Smooth muscle cell of the brain vasculature (primary cell): Measurements from ENCODE around the gene MAP2K5.
"Not testable (repeated sequence)": the region's sequence is repeated elsewhere in the genome, so short reads cannot be mapped to it uniquely, and the experiment has no call there.

Experiments used
- DNase-seq: peaks from one replicate; pipeline ENCODE4 v3.0.0-alpha.2; 2012; ENCODE audit warnings: low read depth, low spot score

MAP2K5 gene

DNA sequence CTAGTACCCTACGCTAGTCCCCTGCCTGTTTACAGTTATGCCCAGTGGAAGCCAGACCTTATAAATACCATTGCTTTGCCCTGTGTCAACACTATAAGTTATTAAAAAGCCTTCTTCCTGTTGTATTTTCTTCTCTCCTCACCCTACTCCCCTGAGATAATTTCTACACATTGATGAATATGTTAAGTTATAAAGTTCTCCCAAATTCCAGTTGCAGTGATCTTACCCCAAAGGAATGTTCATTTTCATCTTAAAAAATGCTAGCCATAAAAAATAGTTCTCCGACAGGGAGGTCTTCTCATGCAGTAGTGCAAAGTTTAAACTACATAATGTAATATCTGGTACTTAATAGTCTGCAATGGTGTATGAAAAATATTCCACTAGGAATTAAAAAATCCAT is 58.6 kb downstream of the MAP2K5 start:
- no peak for DNase-seq

DNA sequence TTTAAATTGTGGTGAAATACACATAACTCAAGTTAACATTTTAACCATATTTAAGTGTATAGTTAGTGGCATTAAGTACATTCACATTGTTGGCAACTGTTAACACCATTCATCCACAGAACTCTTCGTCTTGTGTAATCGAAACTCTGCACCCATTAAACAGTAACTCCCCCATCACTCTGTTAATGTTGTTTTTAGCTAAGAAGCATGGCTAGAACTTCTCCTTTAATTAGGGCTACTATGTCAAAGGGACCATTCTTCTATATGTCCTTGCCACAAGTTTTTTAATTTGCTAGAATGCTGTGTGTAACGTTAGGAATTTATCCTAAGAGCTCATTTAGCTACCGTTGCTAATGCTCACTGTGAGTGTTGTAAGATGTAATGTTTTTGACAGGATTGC is 60.6 kb downstream of the MAP2K5 start:
- DNase-seq, result no peak

DNA sequence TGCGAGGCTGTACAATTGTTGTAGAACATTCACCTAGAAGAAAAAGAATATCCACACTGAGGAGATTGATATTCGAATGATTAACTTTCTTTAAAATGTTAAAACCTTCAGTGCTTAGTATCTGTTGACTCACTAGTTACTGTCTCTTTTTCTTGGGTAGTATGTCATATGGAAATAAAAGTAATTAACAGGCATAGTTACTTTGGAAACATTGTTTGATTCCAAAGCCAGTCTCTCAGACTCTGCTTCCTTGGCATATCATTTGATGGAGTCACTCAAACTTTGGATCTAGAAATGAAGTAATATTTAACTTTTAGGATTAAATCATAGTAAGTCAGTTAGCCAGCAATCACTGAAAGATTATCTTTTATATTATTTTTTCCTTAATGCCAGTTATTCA is 63.4 kb downstream of the MAP2K5 start:
- DNase-seq, result no peak

DNA sequence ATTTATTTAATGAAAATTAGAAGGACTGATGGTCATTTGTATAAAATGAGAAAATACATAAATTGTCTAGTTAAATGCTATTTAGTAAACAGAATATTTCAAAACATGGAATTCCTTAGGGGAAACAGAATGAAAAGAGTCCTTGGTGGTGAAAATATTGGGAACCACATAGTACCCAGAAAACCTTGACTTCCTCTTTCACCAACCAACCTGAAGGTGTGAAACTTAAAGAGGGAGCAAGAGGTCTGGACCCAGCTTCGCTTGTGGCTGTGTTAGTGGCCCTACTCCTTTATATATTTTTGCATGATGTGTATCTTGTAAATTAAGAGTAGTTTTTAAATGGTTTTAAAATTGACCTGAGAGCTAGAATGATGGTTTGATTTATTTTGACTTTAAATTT is 64.2 kb downstream of the MAP2K5 start:
- DNase-seq, result no peak

DNA sequence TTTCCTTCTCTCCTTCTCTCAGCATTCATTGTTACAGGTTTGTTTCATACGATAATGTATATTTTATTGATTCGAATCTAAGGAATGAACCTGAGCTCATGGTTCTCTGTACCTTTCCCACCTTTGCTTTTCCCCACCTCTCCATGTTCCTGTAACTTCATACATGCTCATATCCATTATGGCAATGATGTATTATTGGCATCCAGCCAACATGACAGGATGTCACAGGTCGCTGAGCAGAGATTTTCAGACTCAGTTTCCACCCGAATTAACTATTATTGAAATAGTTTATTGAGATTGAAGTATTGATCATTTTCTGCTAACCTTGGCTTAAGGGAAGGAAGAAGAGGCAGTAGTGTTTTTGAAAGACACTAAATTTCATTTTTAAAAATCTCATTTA is 64.8 kb downstream of the MAP2K5 start:
- no peak for DNase-seq

DNA sequence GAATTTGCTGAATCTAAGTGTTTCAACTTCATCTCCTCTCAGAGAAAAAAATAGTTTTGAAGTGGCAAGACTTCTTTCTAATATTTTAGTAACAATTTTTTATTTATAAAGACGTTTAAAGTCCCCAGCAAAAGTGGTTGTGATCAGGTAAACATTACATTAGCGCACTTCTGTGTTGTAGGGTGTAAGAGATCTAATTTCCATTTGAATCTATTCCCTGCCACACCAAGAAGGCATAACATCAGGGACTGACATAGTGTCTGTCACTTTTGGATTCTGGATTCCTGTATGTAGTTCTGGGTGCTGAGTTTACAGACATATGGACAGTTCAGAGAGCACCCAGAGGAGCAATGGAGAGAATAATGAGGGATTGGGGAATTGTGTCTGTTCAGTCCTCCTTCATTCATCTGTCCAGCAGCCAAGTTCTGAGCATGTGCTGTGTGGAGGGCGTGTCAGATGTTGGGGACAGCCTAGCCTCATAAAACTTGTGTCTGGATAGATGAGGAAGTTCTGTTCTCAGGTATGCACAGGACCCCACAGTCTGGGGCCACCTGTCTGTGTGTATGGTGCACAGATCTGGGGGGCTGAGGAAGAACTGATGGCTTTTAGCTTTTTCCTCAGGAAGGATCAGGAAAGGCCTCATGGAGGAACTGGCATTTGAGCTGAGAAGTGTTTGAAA is 65.6 kb downstream of the MAP2K5 start:
- DNase-seq, result no peak

DNA sequence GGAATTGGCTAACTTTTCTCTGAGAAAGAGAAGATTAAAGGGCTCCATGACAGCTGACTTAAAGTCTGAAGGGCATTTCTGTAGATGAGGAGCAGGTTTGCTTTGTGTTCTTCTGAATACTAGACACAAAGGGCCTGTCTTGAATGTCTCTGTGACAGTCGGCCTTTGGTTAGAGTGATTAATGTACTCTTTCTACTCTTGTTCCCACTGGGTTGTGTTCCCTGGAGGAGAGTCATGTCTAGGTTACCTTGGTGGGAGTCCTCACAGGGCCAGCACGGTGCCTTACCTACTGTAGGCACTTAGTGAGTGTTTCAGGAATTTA is 66.1 kb downstream of the MAP2K5 start:
- no peak for DNase-seq

DNA sequence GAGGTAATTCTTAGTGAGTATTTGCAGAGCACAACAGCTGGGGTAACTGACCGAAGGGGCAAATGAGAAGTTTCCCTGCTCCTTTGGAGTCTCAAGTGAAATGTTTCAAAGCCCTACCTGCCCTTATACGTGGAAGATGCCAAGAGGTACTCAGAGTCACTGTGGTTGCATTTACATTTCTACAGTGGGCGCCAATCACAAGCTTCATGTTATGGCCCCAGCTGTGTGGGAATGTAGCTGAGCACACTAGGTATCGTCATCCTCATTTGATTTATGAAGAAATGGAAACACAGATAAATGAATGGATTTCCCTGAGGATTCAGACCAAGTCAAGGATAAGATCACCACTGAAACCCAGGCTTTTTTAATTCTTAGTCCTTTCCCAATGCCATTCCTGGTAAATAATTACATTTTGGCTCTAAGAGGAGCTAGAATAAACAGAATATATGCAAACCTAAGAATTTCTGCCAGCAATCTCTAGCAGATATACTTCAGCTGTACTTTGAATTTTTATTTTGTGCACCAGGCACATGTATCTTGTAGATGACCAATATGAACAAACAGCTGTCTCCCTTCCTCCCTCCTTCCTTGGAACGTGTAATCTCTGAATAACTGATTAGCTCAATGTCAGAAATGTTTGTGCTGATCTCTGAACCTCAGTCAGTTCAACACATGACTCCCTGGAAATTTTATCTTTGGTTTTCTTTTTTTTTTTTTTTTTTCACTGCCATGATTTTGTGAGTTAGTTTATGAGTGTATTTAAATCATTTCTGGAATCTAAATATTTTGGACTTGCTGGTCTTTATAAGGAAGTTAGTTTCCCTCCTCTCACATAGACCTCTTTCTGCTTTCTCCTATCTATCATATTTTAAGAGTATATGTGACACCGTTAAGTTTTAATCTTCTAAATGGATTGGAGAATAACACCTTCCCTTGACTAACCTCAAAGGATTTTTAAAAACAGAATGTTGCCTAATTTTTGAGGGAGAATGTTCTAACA is 69.2 kb downstream of the MAP2K5 start:
- DNase-seq, result no peak

DNA sequence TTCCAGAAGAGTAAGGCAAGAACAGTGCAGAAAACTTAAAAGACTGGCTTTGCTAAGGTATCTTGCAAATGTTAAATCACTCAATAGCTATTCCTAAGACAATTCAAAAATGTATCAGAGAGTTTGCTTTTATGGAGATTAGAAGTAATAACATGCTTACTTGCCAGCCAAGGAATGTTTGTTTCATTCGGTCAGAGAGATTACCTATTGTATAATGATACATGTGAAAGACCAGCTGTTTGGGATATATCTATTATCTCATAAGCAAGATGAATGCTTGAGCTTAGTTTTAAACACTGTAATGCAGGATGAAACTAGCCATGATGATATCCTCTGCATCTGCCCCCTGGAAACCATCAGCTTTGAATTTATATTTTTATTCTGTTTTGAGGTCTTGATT is 70.7 kb downstream of the MAP2K5 start:
- no peak for DNase-seq

DNA sequence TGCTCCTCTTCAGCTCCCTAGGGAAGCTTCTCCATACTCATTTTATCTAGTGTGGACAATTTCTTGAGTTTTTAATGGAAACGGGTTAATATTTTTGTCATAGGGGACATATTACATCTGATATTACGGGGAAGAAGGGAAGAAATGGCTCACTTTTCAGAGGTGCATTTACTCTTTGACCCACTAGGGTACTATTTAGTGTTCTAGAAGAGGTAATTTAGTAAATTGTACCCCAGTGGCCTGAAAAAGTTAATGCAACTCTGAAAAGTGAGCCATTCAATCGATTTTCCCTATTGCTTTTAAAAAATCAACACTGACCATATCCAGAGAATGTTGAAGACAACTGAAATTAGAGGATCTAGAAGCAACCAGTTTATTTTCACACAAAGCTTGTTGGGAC is 71.2 kb downstream of the MAP2K5 start:
- no peak for DNase-seq

DNA sequence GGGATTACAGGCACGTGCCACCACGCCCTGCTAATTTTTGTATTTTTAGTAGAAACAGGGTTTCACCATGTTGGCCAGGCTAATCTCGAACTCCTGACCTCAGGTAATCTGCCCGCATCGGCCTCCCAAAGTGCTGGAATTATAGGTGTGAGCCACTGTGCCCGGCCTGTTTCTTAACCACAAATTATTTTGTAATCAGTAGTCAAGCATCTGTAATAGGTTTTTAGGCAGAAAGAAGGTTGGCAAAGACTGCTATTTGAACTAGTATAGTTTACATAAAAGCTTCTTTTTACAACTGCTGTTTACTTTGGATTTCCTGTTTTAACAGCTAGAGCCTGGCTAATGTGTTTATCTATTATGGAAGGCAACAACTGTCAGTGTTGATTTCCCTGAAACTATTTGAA is 72.6 kb downstream of the MAP2K5 start:
- DNase-seq, result not testable (repeated sequence)

DNA sequence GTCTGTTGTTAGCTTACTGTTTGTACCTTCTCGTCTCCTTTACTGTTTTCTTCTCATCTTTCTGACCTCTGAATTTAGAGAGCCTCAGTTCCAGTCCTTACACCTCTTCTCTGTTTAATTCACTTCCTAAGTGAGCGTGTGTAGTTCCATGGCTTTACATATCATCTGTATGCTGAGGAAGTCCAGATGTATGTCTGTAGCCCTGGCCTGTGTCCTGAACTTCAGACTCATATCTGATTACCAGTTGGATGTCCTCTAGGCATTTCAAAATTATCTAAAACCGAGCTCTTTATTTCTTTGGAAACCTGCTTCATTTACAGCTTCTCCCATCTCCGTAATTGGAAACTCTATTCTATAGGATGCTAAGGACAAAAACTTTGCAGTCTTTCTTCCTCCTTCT is 75.8 kb downstream of the MAP2K5 start:
- DNase-seq, result no peak

DNA sequence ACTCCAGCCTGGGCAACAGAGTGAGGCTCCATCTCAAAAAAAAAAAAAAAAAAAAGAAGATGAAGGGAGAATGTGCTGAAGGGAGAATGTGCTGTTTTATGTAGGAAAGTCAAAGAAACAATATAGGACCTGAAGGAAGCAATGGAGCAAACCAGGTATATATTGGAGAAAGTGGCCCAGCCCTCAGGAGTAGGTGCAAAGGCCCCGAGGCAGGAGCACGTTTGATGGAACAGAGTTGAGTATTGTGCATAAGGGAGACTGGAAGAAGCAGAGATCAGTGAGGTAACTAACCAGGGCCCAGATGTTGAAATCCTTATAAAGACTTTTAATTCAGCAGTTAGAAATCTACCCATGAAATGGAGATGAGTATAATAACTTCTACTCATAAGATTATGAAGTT is 79.6 kb downstream of the MAP2K5 start:
- no peak for DNase-seq

DNA sequence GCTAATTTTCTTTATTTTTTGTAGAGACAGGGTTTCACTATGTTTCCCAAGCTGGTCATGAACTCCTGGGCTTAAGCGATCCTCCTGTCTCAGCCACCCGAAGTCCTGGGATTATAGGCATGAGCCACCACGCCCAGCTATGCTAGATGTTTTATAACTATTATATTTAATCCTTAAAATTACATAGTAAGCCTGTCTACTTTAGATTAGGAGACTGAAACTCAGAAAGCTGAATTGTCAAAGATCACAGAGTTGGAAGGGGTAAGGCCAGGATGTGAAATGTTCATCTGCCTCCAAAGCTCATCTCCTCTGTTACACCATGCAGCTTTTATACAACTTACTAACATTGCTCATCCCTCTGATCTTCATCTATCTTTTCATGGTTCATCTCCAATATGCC is 89.8 kb downstream of the MAP2K5 start:
- no peak for DNase-seq

DNA sequence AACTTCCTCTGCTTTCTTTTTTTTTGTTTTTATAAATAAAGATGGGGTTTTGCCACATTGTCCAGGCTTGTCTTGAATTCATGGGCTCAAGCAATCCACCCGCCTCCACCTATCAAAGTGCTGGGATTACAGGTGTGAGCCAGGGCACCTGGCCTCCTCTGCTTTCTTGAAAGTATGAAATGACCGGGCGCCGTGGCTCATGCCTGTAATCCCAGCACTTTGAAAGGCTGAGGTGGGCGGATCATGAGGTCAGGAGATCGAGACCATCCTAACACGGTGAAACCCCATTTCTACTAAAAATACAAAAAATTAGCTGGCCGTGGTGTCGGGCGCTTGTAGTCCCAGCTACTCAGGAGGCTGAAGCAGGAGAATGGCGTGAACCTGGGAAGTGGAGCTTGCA is 93.4 kb downstream of the MAP2K5 start:
- not testable (repeated sequence) for DNase-seq

DNA sequence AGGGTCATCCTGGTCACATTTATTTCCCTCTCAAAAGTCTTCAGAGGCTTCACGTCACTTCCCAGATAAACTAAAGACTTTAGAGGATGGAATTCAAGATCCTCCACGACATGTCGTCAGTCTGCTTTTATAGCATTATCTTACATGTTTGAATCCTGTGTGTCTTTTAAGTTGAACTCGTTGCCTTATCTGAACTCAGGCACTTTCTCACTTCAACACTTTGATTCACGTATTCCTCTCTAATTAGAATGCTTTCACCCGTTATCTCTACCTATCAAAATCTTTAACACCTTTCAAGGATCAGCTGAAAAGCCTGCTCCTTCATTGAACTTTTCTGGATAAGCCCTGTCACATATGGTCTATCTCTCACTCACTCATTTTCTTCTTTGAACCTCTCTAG is 97.1 kb downstream of the MAP2K5 start:
- no peak for DNase-seq

DNA sequence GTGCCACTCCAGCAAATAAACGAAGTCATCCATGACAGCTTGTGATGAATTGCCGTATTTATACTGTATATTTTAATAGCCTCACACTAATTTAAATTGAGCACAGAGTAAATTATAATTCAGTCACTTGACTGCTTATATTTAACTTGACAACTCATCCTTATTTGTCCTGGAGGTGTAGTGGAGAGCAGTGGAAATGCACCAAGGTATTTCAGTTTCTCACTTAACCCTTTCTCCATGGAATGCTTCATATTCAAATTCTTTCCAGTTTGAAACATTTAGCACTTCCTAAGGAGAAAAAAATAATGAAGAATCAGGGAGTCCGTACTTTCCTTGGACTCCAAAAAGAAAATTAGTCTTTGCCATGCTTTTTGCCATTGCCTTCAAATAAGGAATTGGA is 99.0 kb downstream of the MAP2K5 start:
- no peak for DNase-seq

DNA sequence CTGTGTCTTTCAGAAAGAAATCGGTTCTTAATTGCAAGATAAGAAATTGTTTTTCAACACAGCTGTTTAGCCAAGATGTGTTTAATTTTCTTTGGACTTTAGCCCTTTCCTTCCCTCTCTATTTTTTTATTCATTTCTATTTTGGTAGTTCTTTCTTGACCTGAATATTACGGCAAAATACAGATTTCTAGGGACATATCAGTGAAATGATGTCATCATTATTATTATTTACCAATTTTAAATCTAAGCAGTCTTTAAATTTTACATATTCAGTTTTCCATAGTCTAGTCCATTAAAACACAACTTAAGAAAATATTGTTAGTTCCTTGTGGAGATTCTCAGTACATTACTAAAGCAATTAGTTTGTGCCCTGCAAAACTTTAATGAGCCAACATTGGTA is 104.3 kb downstream of the MAP2K5 start:
- no peak for DNase-seq

DNA sequence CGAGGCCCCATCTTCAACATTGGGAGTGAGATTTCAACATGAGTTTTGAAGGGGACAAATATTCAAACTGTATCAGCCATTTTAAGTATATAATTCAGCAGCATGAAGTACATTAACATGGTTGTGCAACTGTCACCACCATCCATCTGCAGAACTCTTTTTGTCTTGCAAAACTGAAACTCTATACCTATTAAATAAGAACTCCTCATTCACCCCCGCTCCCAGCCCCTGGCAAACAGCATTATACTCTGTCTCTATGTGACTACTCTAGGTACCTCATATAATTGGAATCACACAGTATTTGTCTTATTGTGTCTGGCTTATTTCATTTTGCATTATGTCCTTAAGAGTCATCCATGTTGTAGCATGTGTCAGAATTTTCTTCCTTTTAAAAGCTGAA is 110.1 kb downstream of the MAP2K5 start:
- DNase-seq, result no peak

DNA sequence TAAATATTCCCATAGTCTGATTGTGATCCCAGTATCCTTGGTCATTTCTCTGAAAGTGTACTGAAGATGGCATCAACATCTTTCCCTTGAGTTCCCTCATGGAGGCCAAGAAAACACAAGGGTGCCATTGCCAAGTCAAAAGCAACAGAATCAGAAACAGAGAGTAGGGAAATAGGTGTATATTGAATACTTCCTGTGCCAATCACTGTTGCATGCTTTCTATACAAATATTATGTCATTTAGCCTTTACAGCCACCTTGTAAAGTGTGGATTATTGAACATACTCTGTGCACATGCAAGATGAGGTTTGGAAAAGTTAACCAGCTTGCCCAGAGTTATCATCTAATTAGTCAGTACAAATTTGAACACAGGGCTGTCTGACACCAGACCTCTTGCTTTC is 117.9 kb downstream of the MAP2K5 start:
- DNase-seq, result no peak

DNA sequence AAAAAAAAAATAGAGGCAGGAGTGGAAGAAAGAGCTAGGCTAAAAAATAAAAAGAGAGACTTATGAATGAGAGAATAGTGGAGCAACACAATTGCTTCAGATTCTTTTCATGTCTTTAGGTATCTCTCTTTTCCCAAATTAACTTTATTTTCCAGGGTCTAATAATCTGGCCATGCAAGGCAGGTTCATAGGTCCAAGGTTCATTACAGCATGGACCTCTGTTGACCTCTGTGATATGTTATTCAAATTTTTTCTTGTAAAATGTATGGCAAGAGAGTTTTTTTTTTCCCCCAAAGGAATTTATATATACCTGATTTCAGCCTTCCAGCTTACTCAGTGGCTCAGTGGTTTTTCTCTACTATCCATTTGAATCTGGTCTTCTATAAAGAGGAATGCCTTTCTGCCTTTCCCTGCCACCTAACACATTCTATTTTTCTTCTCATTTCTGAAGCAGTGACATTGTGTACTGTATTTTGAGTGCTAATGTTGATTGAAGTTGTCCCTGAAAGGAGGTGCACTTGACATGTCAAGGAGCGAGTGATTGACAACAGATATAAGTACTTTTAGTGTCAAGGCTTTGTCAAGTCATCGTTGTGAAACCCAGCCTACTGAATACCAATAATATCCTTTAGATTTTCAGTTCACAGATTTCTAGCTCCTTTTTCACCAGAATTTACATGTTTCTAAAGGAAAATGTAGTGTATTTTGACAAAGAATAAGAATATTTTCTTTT is 118.5 kb downstream of the MAP2K5 start:
- no peak for DNase-seq

DNA sequence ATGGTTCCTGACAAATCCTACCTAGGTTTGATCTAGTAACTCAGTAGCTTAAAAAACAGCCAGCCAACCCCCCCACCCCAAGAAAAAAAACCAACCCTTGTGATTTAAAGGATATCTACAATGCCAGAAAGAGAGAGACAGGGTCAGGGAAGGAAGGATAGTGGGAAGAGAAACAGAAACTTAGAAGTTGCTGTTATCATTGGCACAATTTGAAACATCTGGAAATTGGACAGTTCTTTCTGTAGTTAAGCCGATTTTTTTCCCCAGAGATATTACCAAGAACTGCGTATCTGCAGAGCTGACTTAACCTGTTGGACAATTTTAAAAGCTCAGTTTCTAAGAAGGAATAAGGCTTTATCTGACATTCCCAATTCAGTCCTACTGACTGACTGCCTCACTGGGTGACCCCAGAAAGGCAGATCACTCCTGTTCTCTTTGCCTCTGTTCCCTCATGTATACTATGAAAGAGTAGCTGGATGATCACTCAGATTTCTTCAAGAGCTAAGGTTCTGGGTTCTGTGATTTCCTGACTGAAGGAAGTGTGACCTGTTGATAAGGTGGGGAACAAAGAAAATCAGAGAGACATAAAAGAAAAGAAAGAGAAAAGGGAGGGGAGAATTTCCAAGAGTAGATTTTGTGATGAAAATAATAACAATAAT is 128.3 kb downstream of the MAP2K5 start:
- DNase-seq, result no peak
